Ovary (tissue), 3 donors: Measurements from ENCODE around the gene ZNF132.

Source experiments
- CTCF ChIP-seq, 3 donors: fragments of 450-650 bp in 2 of 3; fragments of 200-600 bp in 1 of 3; IDR thresholded peaks; one replicate each; pipeline versions ENCODE4 v1.5.1 to v1.8.0; 2016 to 2022; ENCODE audit warnings: antibody characterized with exemption in 3 of 3, mild to moderate bottlenecking in 1 of 3
- EP300 ChIP-seq: sonication (generic); formaldehyde crosslinking; IDR thresholded peaks from one replicate; pipeline ENCODE4 v1.6.1; 2017; ENCODE audit warnings: antibody characterized with exemption
- POLR2A ChIP-seq: fragments of 450-650 bp; IDR thresholded peaks from one replicate; pipeline ENCODE4 v1.6.1; 2017; ENCODE audit warnings: antibody characterized with exemption, mild to moderate bottlenecking, moderate library complexity
- donor health status: DM: no; HTN: no; CAD: no.

GRCh38 chr19:58398087-58398486, 41.9 kb downstream of the ZNF132 start:
- no peak for TF ChIP-seq CTCF (IDR thresholded peaks at IDR 0.05)
- no peak for TF ChIP-seq POLR2A
- no peak for TF ChIP-seq EP300
